H9 (cell line): ENCODE measurements around the gene PLPP1. TPM values are rescaled to one million over a fixed set of nuclear protein-coding genes. Genes with fewer than 3 reads are reported as not detected.

Experiments used
- DNase-seq: peaks from one replicate; pipeline ENCODE4 v3.0.0-alpha.2; 2017
- H2AFZ ChIP-seq: one replicate; pipeline ENCODE4 v1.6.1; 2013; ENCODE audit warnings: mild to moderate bottlenecking, low read length, control low read depth, moderate library complexity
- H2AK5ac ChIP-seq: 2 replicates; pipeline ENCODE4 v1.6.1; 2013; ENCODE audit warnings: low read length, control low read depth, mixed read lengths; ENCODE audit not compliant: insufficient read length
- H2BK120ac ChIP-seq: one replicate; pipeline ENCODE4 v1.6.1; 2013; ENCODE audit warnings: low read depth, mild to moderate bottlenecking, low read length, control low read depth, inconsistent platforms; ENCODE audit not compliant: poor library complexity, severe bottlenecking
- H2BK12ac ChIP-seq: 2 replicates; pipeline ENCODE4 v1.6.1; 2013; ENCODE audit warnings: low read length, control low read depth, mixed read lengths, low read depth; ENCODE audit not compliant: insufficient read length
- H2BK15ac ChIP-seq: 2 replicates; pipeline ENCODE4 v1.6.1; 2013; ENCODE audit warnings: low read depth, low read length, control low read depth
- H2BK20ac ChIP-seq: one replicate; pipeline ENCODE4 v1.6.1; 2013; ENCODE audit warnings: low read depth, mild to moderate bottlenecking, low read length, control low read depth, inconsistent platforms; ENCODE audit not compliant: poor library complexity, severe bottlenecking
- H2BK5ac ChIP-seq: 2 replicates; pipeline ENCODE4 v1.6.1; 2013; ENCODE audit warnings: low read length, control low read depth, mixed read lengths; ENCODE audit not compliant: insufficient read length
- H3K14ac ChIP-seq: 2 replicates; pipeline ENCODE4 v1.6.1; 2013; ENCODE audit warnings: low read length, control low read depth; ENCODE audit not compliant: insufficient read depth
- H3K18ac ChIP-seq: 2 replicates; pipeline ENCODE4 v1.6.1; 2013; ENCODE audit warnings: low read depth, mild to moderate bottlenecking, mixed read lengths, low read length, control low read depth; ENCODE audit not compliant: insufficient read length
- H3K23ac ChIP-seq: 2 replicates; pipeline ENCODE4 v1.6.1; 2013; ENCODE audit warnings: low read length, control low read depth, mixed read lengths, low read depth; ENCODE audit not compliant: insufficient read length
- H3K23me2 ChIP-seq: 2 replicates; pipeline ENCODE4 v1.6.1; 2013; ENCODE audit warnings: low read depth, mild to moderate bottlenecking, mixed read lengths, low read length, control low read depth; ENCODE audit not compliant: insufficient read length, poor library complexity, severe bottlenecking
- H3K27ac ChIP-seq: 2 replicates; pipeline ENCODE4 v1.5.1; 2013; ENCODE audit warnings: low read length, control low read depth, mixed read lengths, low read depth; ENCODE audit not compliant: insufficient read length
- H3K27me3 ChIP-seq: 2 replicates; pipeline ENCODE4 v1.6.1; 2013; ENCODE audit warnings: low read length, control low read depth, inconsistent platforms; ENCODE audit not compliant: insufficient read depth
- H3K4ac ChIP-seq: 2 replicates; pipeline ENCODE4 v1.6.1; 2013; ENCODE audit warnings: low read depth, mild to moderate bottlenecking, control low read depth, inconsistent platforms, low read length, moderate library complexity
- H3K4me1 ChIP-seq: 2 replicates; pipeline ENCODE4 v1.6.1; 2013; ENCODE audit warnings: low read length, control low read depth, inconsistent platforms; ENCODE audit not compliant: insufficient read depth
- H3K4me2 ChIP-seq: 2 replicates; pipeline ENCODE4 v1.6.1; 2013; ENCODE audit warnings: low read length, control low read depth, mixed read lengths; ENCODE audit not compliant: insufficient read length, insufficient read depth
- H3K56ac ChIP-seq: 2 replicates; pipeline ENCODE4 v1.6.1; 2013; ENCODE audit warnings: low read depth, mild to moderate bottlenecking, mixed read lengths, low read length, control low read depth; ENCODE audit not compliant: insufficient read length
- H3K79me1 ChIP-seq: 2 replicates; pipeline ENCODE4 v1.6.1; 2013; ENCODE audit warnings: low read depth, mild to moderate bottlenecking, moderate library complexity, low read length, control low read depth, inconsistent platforms; ENCODE audit not compliant: insufficient read depth, poor library complexity, severe bottlenecking
- H3K79me2 ChIP-seq: 2 replicates; pipeline ENCODE4 v1.6.1; 2013; ENCODE audit warnings: low read length, control low read depth, inconsistent platforms; ENCODE audit not compliant: insufficient read depth
- H3K9ac ChIP-seq: 2 replicates; pipeline ENCODE4 v1.6.1; 2013; ENCODE audit warnings: low read length, control low read depth, mixed read lengths; ENCODE audit not compliant: insufficient read length; ENCODE audit errors: extremely low read depth
- H3K9me3 ChIP-seq: one replicate; pipeline ENCODE4 v1.6.1; 2013; ENCODE audit warnings: low read depth, low read length, inconsistent platforms; ENCODE audit not compliant: control insufficient read depth
- H3T11ph ChIP-seq: one replicate; pipeline ENCODE4 v1.6.1; 2013; ENCODE audit warnings: mild to moderate bottlenecking, low read length, control low read depth, inconsistent platforms
- H4K20me1 ChIP-seq: one replicate; pipeline ENCODE4 v1.6.1; 2013; ENCODE audit not compliant: control insufficient read depth, insufficient read length, insufficient read depth
- H4K5ac ChIP-seq: 2 replicates; pipeline ENCODE4 v1.6.1; 2013; ENCODE audit warnings: low read depth, mild to moderate bottlenecking, mixed read lengths, low read length, control low read depth; ENCODE audit not compliant: insufficient read length
- H4K8ac ChIP-seq: replicated peaks from 2 replicates; pipeline ENCODE4 v1.6.1; 2013; ENCODE audit warnings: low read length, control low read depth, mixed read lengths, low read depth; ENCODE audit not compliant: insufficient read length
- H4K91ac ChIP-seq: 2 replicates; pipeline ENCODE4 v1.6.1; 2013; ENCODE audit warnings: low read depth, mild to moderate bottlenecking, moderate library complexity, mixed read lengths, low read length, control low read depth; ENCODE audit not compliant: insufficient read length
- H3K27ac Mint-ChIP-seq, 3 experiments: 2 replicates in 2 of 3; 3 replicates in 1 of 3; pipeline ENCODE4 v1.8.0; 2020 to 2021; ENCODE audit warnings: mixed read lengths in 3 of 3, mild to moderate bottlenecking in 1 of 3, moderate library complexity in 1 of 3
- H3K27me3 Mint-ChIP-seq: 2 replicates; pipeline ENCODE4 v1.8.0; 2021; ENCODE audit warnings: low read depth, mild to moderate bottlenecking, moderate library complexity, mixed read lengths
- H3K36me3 Mint-ChIP-seq, 3 experiments: 2 replicates in 2 of 3; 3 replicates in 1 of 3; pipeline ENCODE4 v1.8.0; 2020 to 2021; ENCODE audit warnings: low read depth in 3 of 3, mixed read lengths in 3 of 3; ENCODE audit not compliant: insufficient read depth in 1 of 3
- H3K4me1 Mint-ChIP-seq, 2 experiments: 2 replicates each; pipeline ENCODE4 v1.8.0; 2020; ENCODE audit warnings: mixed read lengths in 2 of 2
- H3K4me3 Mint-ChIP-seq, 2 experiments: 2 replicates in 1 of 2; 3 replicates in 1 of 2; pipeline ENCODE4 v1.8.0; 2020 to 2021; ENCODE audit warnings: mild to moderate bottlenecking in 2 of 2, mixed read lengths in 2 of 2, moderate library complexity in 1 of 2
- H3K9me3 Mint-ChIP-seq, 2 experiments: 2 replicates in 1 of 2; 3 replicates in 1 of 2; pipeline ENCODE4 v1.8.0; 2020; ENCODE audit warnings: mild to moderate bottlenecking in 2 of 2, mixed read lengths in 2 of 2, moderate library complexity in 1 of 2
- CTCF ChIP-seq: fragments of 200-600 bp; sonication (generic); conservative IDR thresholded peaks from 3 replicates; pipeline ENCODE4 v1.8.0; 2021; ENCODE audit warnings: antibody characterized with exemption, mild to moderate bottlenecking
- WGBS: extraction: QIAGEN DNeasy Blood & Tissue Kit; methylation state at CpG from one replicate; pipeline ENCODE4 v1.1.7; 2013; ENCODE audit warnings: missing lambda C conversion rate, low lambda C conversion rate, mixed read lengths; ENCODE audit not compliant: insufficient read length; ENCODE audit errors: extremely low coverage; 5-methylcytosine and 5-hydroxymethylcytosine counted together
- total RNA-seq: library from RNA; stranded (reverse); gene quantifications from 2 replicates; pipeline ENCODE4 v1.2.1, GENCODE V29; 2021

Gene PLPP1
- total RNA-seq, 1 experiment from 2014 or later = 85.9 TPM

GRCh38 chr5:55485073-55485472 is 49.7 kb downstream of the PLPP1 start:
- Histone ChIP-seq H3K23ac (no peak overlapping the region), H3K27ac (peak overlapping the region; percentile 72), H4K5ac (no peak overlapping the region), H3K56ac (no peak overlapping the region), H3K79me1 (peaks cover 4% of the 10 kb centered on the region), H2AFZ (no peak overlapping the region), H2AK5ac (no peak overlapping the region), H3K18ac (no peak overlapping the region), H3K79me2 (peaks cover 4% of the 10 kb centered on the region; the same call in 1 of the 2 replicates), H2BK12ac (no peak overlapping the region), H3K23me2 (peaks cover 3% of the 10 kb centered on the region), H3K4ac (no peak overlapping the region), H4K20me1 (no peaks in the 10 kb centered on the region), H3K9ac (no peak overlapping the region), H3K4me1 (peaks cover 11% of the 10 kb centered on the region), H3K9me3 (no peaks in the 10 kb centered on the region), H2BK120ac (no peak overlapping the region), H4K91ac (no peak overlapping the region), H3T11ph (no peak overlapping the region), H3K14ac (no peak overlapping the region), H3K4me2 (peak overlapping the region; percentile 89), H4K8ac (no peak overlapping the region), H2BK5ac (no peak overlapping the region), H2BK15ac (no peak overlapping the region), H2BK20ac (no peak overlapping the region), H3K27me3 (no peaks in the 10 kb centered on the region)
- no peaks in the 10 kb centered on the region for H3K27me3 Mint-ChIP-seq
- peaks cover 51 to 57% of the 10 kb centered on the region in 2 experiments for H3K4me1 Mint-ChIP-seq
- DNase-seq = peak; percentile 55
- H3K4me3 Mint-ChIP-seq = peak overlapping the region in 1 of 2 experiments; percentile 47; a peak in 3 of 5 replicates
- H3K27ac Mint-ChIP-seq = peak overlapping the region; percentile 87 to 99 (median 95); a peak in 6 of 7 replicates
- no peaks in the 10 kb centered on the region for H3K9me3 Mint-ChIP-seq
- WGBS = no CpG with 5 or more reads among the region's 3 CpGs
- no peak for TF ChIP-seq CTCF
- peaks cover 2 to 17% (median 15%) of the 10 kb centered on the region in 3 experiments; a peak in 4 of 7 replicates for H3K36me3 Mint-ChIP-seq
